ENCODE data around the gene NUDT4.

Gene NUDT4

GRCh38 chr12:93440043-93440835 lies 62.5 kb downstream of the NUDT4 start:
- peak overlapping the region; percentile 76 to 88 (median 83) for H3K4me3 ChIP-seq (ENCODE audit: low read depth in 1 of 5, low read length in 5 of 5)
- H3K36me3 ChIP-seq (ENCODE audit: control insufficient read depth in 5 of 5, insufficient read depth in 5 of 5, low read length in 5 of 5): no peaks in the 10 kb centered on the region
- peak overlapping the region; percentile 89 for H3K27ac ChIP-seq (ENCODE audit: low read depth, low read length)
- H3K9ac ChIP-seq (ENCODE audit: low read length in 5 of 5): peak overlapping the region; percentile 67 to 96 (median 93)
- H3K9me3 ChIP-seq (ENCODE audit: control insufficient read depth in 5 of 5, low read length in 5 of 5): no peaks in the 10 kb centered on the region
- H3K27me3 ChIP-seq (ENCODE audit: control insufficient read depth in 5 of 5, insufficient read depth in 4 of 5, low read length in 5 of 5): no peaks in the 10 kb centered on the region
- peaks cover 0 to 36% (median 30%) of the 10 kb centered on the region in 5 donors for H3K4me1 ChIP-seq (ENCODE audit: control insufficient read depth in 5 of 5, insufficient read depth in 5 of 5, low read length in 5 of 5)

GRCh38 chr12:93441081-93441616 lies 63.4 kb downstream of the NUDT4 start:
- Histone ChIP-seq H3K27ac (ENCODE audit: low read depth, low read length) (peak overlapping the region; percentile 89), H3K4me1 (ENCODE audit: control insufficient read depth in 5 of 5, insufficient read depth in 5 of 5, low read length in 5 of 5) (peaks cover 0 to 36% (median 30%) of the 10 kb centered on the region in 5 donors), H3K9ac (ENCODE audit: low read length in 5 of 5) (peak overlapping the region; percentile 67 to 96 (median 93)), H3K9me3 (ENCODE audit: control insufficient read depth in 5 of 5, low read length in 5 of 5) (no peaks in the 10 kb centered on the region), H3K4me3 (ENCODE audit: low read depth in 1 of 5, low read length in 5 of 5) (peak overlapping the region; percentile 76 to 88 (median 83)), H3K36me3 (ENCODE audit: control insufficient read depth in 5 of 5, insufficient read depth in 5 of 5, low read length in 5 of 5) (no peaks in the 10 kb centered on the region), H3K27me3 (ENCODE audit: control insufficient read depth in 5 of 5, insufficient read depth in 4 of 5, low read length in 5 of 5) (no peaks in the 10 kb centered on the region)

GRCh38 chr12:93441617-93442410 lies 64.1 kb downstream of the NUDT4 start, which contains the start of gene UBE2N:
UBE2N (minus strand) TSS chr12:93441947; CDS start chr12:93441884, 63 bp downstream.
- Histone ChIP-seq H3K4me3 (ENCODE audit: low read depth in 1 of 5, low read length in 5 of 5) (peak within 1 kb of the TSS; percentile 76 to 90 (median 83)), H3K27ac (ENCODE audit: low read depth, low read length) (peak within 1 kb of the TSS; percentile 89), H3K9ac (ENCODE audit: low read length in 5 of 5) (peak within 1 kb of the TSS; percentile 89 to 96 (median 93)), H3K4me1 (ENCODE audit: control insufficient read depth in 5 of 5, insufficient read depth in 5 of 5, low read length in 5 of 5) (peaks cover 0 to 35% (median 30%) of the 10 kb centered on the region in 5 donors), H3K36me3 (ENCODE audit: control insufficient read depth in 5 of 5, insufficient read depth in 5 of 5, low read length in 5 of 5) (no peaks in the 10 kb centered on the region), H3K27me3 (ENCODE audit: control insufficient read depth in 5 of 5, insufficient read depth in 4 of 5, low read length in 5 of 5) (no peaks in the 10 kb centered on the region), H3K9me3 (ENCODE audit: control insufficient read depth in 5 of 5, low read length in 5 of 5) (no peaks in the 10 kb centered on the region)

- Histone ChIP-seq H3K4me3 (ENCODE audit: low read depth in 1 of 5, low read length in 5 of 5) (peak overlapping the region; percentile 76 to 90 (median 83)), H3K27me3 (ENCODE audit: control insufficient read depth in 5 of 5, insufficient read depth in 4 of 5, low read length in 5 of 5) (no peaks in the 10 kb centered on the region), H3K9ac (ENCODE audit: low read length in 5 of 5) (peak overlapping the region; percentile 89 to 95 (median 91)), H3K27ac (ENCODE audit: low read depth, low read length) (peak overlapping the region; percentile 89), H3K9me3 (ENCODE audit: control insufficient read depth in 5 of 5, low read length in 5 of 5) (no peaks in the 10 kb centered on the region), H3K4me1 (ENCODE audit: control insufficient read depth in 5 of 5, insufficient read depth in 5 of 5, low read length in 5 of 5) (peaks cover 0 to 34% (median 30%) of the 10 kb centered on the region in 5 donors), H3K36me3 (ENCODE audit: control insufficient read depth in 5 of 5, insufficient read depth in 5 of 5, low read length in 5 of 5) (no peaks in the 10 kb centered on the region)
Measured at GRCh38 chr12:93442411-93443340, 65.0 kb downstream of the NUDT4 start.

GRCh38 chr12:93443576-93443975 lies 65.9 kb downstream of the NUDT4 start:
- no peak overlapping the region for H3K9ac ChIP-seq (ENCODE audit: low read length in 5 of 5)
- H3K9me3 ChIP-seq (ENCODE audit: control insufficient read depth in 5 of 5, low read length in 5 of 5): no peaks in the 10 kb centered on the region
- no peak overlapping the region for H3K27ac ChIP-seq (ENCODE audit: low read depth, low read length)
- no peak overlapping the region for H3K4me3 ChIP-seq (ENCODE audit: low read depth in 1 of 5, low read length in 5 of 5)
- H3K4me1 ChIP-seq (ENCODE audit: control insufficient read depth in 5 of 5, insufficient read depth in 5 of 5, low read length in 5 of 5): peaks cover 0 to 30% (median 28%) of the 10 kb centered on the region in 5 donors
- no peaks in the 10 kb centered on the region for H3K27me3 ChIP-seq (ENCODE audit: control insufficient read depth in 5 of 5, insufficient read depth in 4 of 5, low read length in 5 of 5)
- no peaks in the 10 kb centered on the region for H3K36me3 ChIP-seq (ENCODE audit: control insufficient read depth in 5 of 5, insufficient read depth in 5 of 5, low read length in 5 of 5)

GRCh38 chr12:93447555-93448290 lies 70.0 kb downstream of the NUDT4 start:
- H3K27ac ChIP-seq (ENCODE audit: low read depth, low read length): no peak overlapping the region
- no peaks in the 10 kb centered on the region for H3K9me3 ChIP-seq (ENCODE audit: control insufficient read depth in 5 of 5, low read length in 5 of 5)
- H3K27me3 ChIP-seq (ENCODE audit: control insufficient read depth in 5 of 5, insufficient read depth in 4 of 5, low read length in 5 of 5): no peaks in the 10 kb centered on the region
- H3K36me3 ChIP-seq (ENCODE audit: control insufficient read depth in 5 of 5, insufficient read depth in 5 of 5, low read length in 5 of 5): no peaks in the 10 kb centered on the region
- H3K4me3 ChIP-seq (ENCODE audit: low read depth in 1 of 5, low read length in 5 of 5): no peak overlapping the region
- no peak overlapping the region for H3K9ac ChIP-seq (ENCODE audit: low read length in 5 of 5)
- H3K4me1 ChIP-seq (ENCODE audit: control insufficient read depth in 5 of 5, insufficient read depth in 5 of 5, low read length in 5 of 5): peaks cover 0 to 3% (median 2%) of the 10 kb centered on the region in 5 donors

GRCh38 chr12:93448796-93449195 lies 71.1 kb downstream of the NUDT4 start:
- H3K36me3 ChIP-seq (ENCODE audit: control insufficient read depth in 5 of 5, insufficient read depth in 5 of 5, low read length in 5 of 5): no peaks in the 10 kb centered on the region
- H3K9ac ChIP-seq (ENCODE audit: low read length in 5 of 5): no peak overlapping the region
- no peak overlapping the region for H3K4me3 ChIP-seq (ENCODE audit: low read depth in 1 of 5, low read length in 5 of 5)
- no peak overlapping the region for H3K27ac ChIP-seq (ENCODE audit: low read depth, low read length)
- no peaks in the 10 kb centered on the region for H3K4me1 ChIP-seq (ENCODE audit: control insufficient read depth in 5 of 5, insufficient read depth in 5 of 5, low read length in 5 of 5)
- no peaks in the 10 kb centered on the region for H3K9me3 ChIP-seq (ENCODE audit: control insufficient read depth in 5 of 5, low read length in 5 of 5)
- H3K27me3 ChIP-seq (ENCODE audit: control insufficient read depth in 5 of 5, insufficient read depth in 4 of 5, low read length in 5 of 5): no peaks in the 10 kb centered on the region

GRCh38 chr12:93449277-93449676 lies 71.6 kb downstream of the NUDT4 start:
- Histone ChIP-seq H3K27ac (ENCODE audit: low read depth, low read length) (no peak overlapping the region), H3K9ac (ENCODE audit: low read length in 5 of 5) (no peak overlapping the region), H3K27me3 (ENCODE audit: control insufficient read depth in 5 of 5, insufficient read depth in 4 of 5, low read length in 5 of 5) (no peaks in the 10 kb centered on the region), H3K4me3 (ENCODE audit: low read depth in 1 of 5, low read length in 5 of 5) (no peak overlapping the region), H3K36me3 (ENCODE audit: control insufficient read depth in 5 of 5, insufficient read depth in 5 of 5, low read length in 5 of 5) (no peaks in the 10 kb centered on the region), H3K9me3 (ENCODE audit: control insufficient read depth in 5 of 5, low read length in 5 of 5) (no peaks in the 10 kb centered on the region), H3K4me1 (ENCODE audit: control insufficient read depth in 5 of 5, insufficient read depth in 5 of 5, low read length in 5 of 5) (no peaks in the 10 kb centered on the region)
